Breast epithelium (tissue), 3 donors: Measurements from ENCODE around the gene PTPRA.

Experiments
- POLR2A ChIP-seq: fragments of 450-650 bp; IDR thresholded peaks from one replicate; pipeline ENCODE4 v1.6.1; 2016; ENCODE audit warnings: antibody characterized with exemption, mild to moderate bottlenecking, moderate library complexity
- POLR2AphosphoS5 ChIP-seq, 3 donors: sonication (generic); formaldehyde crosslinking; IDR thresholded peaks; one replicate each; pipeline ENCODE4 v1.6.1; 2017; ENCODE audit warnings: antibody characterized with exemption in 3 of 3
- TF ChIP-seq, protein P1 (sequence below), 3 donors: fragments of 450-650 bp; IDR thresholded peaks; one replicate each; pipeline ENCODE4 v1.5.1; 2016 to 2017; ENCODE audit warnings: antibody characterized with exemption in 3 of 3, mild to moderate bottlenecking in 3 of 3, moderate library complexity in 3 of 3

DNA sequence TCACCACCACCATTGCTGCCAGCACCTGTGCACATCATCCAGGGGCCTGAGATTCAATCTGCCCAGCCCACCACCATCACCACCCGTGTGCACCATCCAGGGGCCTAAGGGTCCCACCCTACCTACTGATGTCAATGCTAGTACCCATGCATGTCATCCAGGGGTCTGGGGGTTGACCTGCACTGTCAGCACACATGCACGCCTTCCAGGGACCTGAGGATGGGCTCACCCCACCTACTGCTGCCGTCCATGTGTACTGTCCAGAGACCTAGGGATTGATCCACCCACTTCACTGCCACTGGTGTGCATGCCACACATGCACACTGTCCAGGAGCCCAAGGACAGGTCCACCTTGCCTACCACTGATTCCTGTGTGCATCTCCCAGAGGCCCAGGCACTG, 186.2 kb downstream of the PTPRA start:
- TF ChIP-seq, protein P1, sequence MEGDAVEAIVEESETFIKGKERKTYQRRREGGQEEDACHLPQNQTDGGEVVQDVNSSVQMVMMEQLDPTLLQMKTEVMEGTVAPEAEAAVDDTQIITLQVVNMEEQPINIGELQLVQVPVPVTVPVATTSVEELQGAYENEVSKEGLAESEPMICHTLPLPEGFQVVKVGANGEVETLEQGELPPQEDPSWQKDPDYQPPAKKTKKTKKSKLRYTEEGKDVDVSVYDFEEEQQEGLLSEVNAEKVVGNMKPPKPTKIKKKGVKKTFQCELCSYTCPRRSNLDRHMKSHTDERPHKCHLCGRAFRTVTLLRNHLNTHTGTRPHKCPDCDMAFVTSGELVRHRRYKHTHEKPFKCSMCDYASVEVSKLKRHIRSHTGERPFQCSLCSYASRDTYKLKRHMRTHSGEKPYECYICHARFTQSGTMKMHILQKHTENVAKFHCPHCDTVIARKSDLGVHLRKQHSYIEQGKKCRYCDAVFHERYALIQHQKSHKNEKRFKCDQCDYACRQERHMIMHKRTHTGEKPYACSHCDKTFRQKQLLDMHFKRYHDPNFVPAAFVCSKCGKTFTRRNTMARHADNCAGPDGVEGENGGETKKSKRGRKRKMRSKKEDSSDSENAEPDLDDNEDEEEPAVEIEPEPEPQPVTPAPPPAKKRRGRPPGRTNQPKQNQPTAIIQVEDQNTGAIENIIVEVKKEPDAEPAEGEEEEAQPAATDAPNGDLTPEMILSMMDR (IDR thresholded peaks at IDR 0.05), result no peak
- no peak for TF ChIP-seq POLR2AphosphoS5 (IDR thresholded peaks at IDR 0.05)
- TF ChIP-seq POLR2A, result no peak
